ENCODE data around the gene FSTL4. TPM values are rescaled to one million over a fixed set of nuclear protein-coding genes. Genes with fewer than 3 reads are reported as not detected.

Gene FSTL4
- total RNA-seq, 2 donors from 2014 or later, result 4.4 to 5.5 TPM

DNA sequence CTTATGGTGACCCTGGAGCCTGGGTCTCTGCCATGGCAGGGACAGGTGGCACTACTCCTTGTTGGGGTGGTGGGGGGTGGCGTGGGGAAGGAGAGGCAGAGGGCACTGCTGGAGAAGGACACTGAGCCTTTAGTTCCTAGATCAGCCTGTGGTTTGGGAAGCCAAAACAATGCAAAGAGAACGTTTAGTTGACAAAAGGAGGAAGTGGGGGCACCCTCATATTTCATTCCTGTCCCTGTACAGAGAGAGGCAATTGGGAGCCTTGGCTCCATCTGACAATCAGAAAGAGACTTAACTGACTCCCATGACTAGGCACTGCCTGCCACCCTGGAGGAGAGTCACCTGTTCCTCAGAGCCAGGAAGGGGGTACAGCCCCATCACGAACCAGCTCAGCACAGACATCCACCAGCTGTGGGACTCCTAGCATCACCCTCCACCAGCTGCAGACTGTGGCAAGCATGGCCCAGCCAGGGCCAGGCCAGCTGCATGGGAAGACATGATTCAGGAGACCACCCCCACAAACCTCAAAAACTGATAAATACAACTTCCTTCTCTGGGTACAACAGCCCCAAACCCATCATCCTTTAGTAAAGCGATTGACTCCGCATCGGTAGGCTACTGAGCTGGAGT is 303.1 kb downstream of the FSTL4 start:
- no peak overlapping the region for H3K27ac Mint-ChIP-seq
- no peak overlapping the region for H3K4me3 Mint-ChIP-seq
- no peaks in the 10 kb centered on the region for H3K9me3 Mint-ChIP-seq
- no peak for DNase-seq
- no peak overlapping the region for H3K4me3 ChIP-seq (ENCODE audit: low read length)
- no peaks in the 10 kb centered on the region for H3K27me3 ChIP-seq (ENCODE audit: control insufficient read depth, insufficient read depth, low read length, poor library complexity, severe bottlenecking)
- no peaks in the 10 kb centered on the region for H3K36me3 ChIP-seq (ENCODE audit: control insufficient read depth, insufficient read depth, low read length)
- H3K36me3 Mint-ChIP-seq (ENCODE audit: low read depth), result no peaks in the 10 kb centered on the region
- TF ChIP-seq, protein P1, sequence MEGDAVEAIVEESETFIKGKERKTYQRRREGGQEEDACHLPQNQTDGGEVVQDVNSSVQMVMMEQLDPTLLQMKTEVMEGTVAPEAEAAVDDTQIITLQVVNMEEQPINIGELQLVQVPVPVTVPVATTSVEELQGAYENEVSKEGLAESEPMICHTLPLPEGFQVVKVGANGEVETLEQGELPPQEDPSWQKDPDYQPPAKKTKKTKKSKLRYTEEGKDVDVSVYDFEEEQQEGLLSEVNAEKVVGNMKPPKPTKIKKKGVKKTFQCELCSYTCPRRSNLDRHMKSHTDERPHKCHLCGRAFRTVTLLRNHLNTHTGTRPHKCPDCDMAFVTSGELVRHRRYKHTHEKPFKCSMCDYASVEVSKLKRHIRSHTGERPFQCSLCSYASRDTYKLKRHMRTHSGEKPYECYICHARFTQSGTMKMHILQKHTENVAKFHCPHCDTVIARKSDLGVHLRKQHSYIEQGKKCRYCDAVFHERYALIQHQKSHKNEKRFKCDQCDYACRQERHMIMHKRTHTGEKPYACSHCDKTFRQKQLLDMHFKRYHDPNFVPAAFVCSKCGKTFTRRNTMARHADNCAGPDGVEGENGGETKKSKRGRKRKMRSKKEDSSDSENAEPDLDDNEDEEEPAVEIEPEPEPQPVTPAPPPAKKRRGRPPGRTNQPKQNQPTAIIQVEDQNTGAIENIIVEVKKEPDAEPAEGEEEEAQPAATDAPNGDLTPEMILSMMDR (conservative IDR thresholded peaks at IDR 0.05), result no peak
- peaks cover 5% of the 10 kb centered on the region for H3K4me1 Mint-ChIP-seq
- 80 to 90% methylated on average over 4 to 6 of the region's 6 CpGs for WGBS, 2 experiments (ENCODE audit: insufficient coverage in 1 of 2, insufficient read length in 1 of 2)
- no peak overlapping the region for H3K27ac ChIP-seq (ENCODE audit: low read depth, low read length)
- peaks cover 7% of the 10 kb centered on the region for H3K27me3 Mint-ChIP-seq (ENCODE audit: insufficient read depth)
- H3K9ac ChIP-seq (ENCODE audit: extremely low read depth, low read length, poor library complexity, severe bottlenecking), result no peak overlapping the region
- no peaks in the 10 kb centered on the region for H3K4me1 ChIP-seq (ENCODE audit: control insufficient read depth, insufficient read depth, low read length)
- H3K9me3 ChIP-seq (ENCODE audit: control insufficient read depth, low read length), result no peaks in the 10 kb centered on the region

DNA sequence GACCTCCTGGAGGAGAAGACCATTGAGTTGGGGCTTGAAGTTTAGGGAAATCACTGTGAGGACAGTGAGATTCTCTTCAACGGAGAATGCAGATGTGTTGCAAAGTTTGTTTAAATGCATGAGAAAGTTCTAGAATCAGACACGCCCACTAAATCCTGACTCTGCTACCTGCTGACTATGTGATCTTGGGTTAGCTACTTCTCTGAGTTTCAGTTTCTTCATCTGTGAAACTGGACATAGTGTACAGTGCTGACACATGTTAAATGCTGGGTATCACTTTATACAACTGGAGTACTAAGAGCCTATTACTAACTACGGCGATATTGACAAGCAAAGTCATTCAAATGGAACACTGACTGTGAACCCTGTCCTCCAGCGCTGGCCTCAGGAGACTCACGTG is 305.1 kb downstream of the FSTL4 start:
- TF ChIP-seq, protein P1 (conservative IDR thresholded peaks at IDR 0.05), result no peak
- H3K9me3 Mint-ChIP-seq, result no peaks in the 10 kb centered on the region
- H3K4me3 ChIP-seq (ENCODE audit: low read length), result no peak overlapping the region
- H3K36me3 ChIP-seq (ENCODE audit: control insufficient read depth, insufficient read depth, low read length), result no peaks in the 10 kb centered on the region
- H3K4me1 Mint-ChIP-seq, result peaks cover 5% of the 10 kb centered on the region
- H3K27me3 Mint-ChIP-seq (ENCODE audit: insufficient read depth), result peaks cover 2% of the 10 kb centered on the region
- H3K4me3 Mint-ChIP-seq, result no peak overlapping the region
- H3K9ac ChIP-seq (ENCODE audit: extremely low read depth, low read length, poor library complexity, severe bottlenecking), result no peak overlapping the region
- H3K27ac ChIP-seq (ENCODE audit: low read depth, low read length), result no peak overlapping the region
- no peak overlapping the region for H3K27ac Mint-ChIP-seq
- no peaks in the 10 kb centered on the region for H3K27me3 ChIP-seq (ENCODE audit: control insufficient read depth, insufficient read depth, low read length, poor library complexity, severe bottlenecking)
- no peaks in the 10 kb centered on the region for H3K9me3 ChIP-seq (ENCODE audit: control insufficient read depth, low read length)
- H3K36me3 Mint-ChIP-seq (ENCODE audit: low read depth), result no peaks in the 10 kb centered on the region
- no peak for DNase-seq
- H3K4me1 ChIP-seq (ENCODE audit: control insufficient read depth, insufficient read depth, low read length), result no peaks in the 10 kb centered on the region
- WGBS, 2 experiments (ENCODE audit: insufficient coverage in 1 of 2, insufficient read length in 1 of 2), result 92 to 100% methylated on average over 5 to 6 of the region's 6 CpGs

DNA sequence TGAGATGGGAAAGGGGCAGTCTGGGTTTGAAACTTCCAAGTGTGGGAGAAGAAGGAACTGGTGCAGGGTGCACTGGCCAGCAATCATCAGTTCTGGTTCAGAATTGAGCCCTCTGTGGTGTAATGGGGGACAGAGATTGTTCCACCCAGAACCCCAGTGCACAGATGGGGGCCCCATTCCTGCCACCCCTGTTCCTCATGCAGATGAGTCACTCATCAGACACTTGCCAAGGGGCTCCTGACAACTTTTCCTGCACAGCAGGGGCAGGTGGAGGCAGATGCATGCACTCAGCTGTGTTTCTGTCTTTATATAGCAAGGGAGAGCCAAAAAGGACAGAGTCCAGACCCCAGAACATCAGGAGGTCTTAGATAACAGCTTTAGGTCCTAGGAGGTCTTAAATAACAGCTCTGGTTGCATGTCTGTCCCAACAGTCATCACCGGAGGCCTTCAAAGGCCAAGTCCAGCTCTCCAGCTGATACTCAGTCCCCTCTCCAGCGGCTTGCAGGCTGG is 307.6 kb downstream of the FSTL4 start:
- Histone ChIP-seq H3K4me3 (ENCODE audit: low read length) (no peak overlapping the region), H3K9me3 (ENCODE audit: control insufficient read depth, low read length) (no peaks in the 10 kb centered on the region), H3K36me3 (ENCODE audit: control insufficient read depth, insufficient read depth, low read length) (no peaks in the 10 kb centered on the region), H3K4me1 (ENCODE audit: control insufficient read depth, insufficient read depth, low read length) (no peaks in the 10 kb centered on the region), H3K9ac (ENCODE audit: extremely low read depth, low read length, poor library complexity, severe bottlenecking) (no peak overlapping the region), H3K27me3 (ENCODE audit: control insufficient read depth, insufficient read depth, low read length, poor library complexity, severe bottlenecking) (no peaks in the 10 kb centered on the region), H3K27ac (ENCODE audit: low read depth, low read length) (no peak overlapping the region)
- H3K27ac Mint-ChIP-seq, result no peak overlapping the region
- no peaks in the 10 kb centered on the region for H3K36me3 Mint-ChIP-seq (ENCODE audit: low read depth)
- TF ChIP-seq, protein P1 (conservative IDR thresholded peaks at IDR 0.05), result no peak
- no peaks in the 10 kb centered on the region for H3K9me3 Mint-ChIP-seq
- H3K27me3 Mint-ChIP-seq (ENCODE audit: insufficient read depth), result peaks cover 2% of the 10 kb centered on the region
- 75 to 94% methylated on average over 2 of the region's 2 CpGs for WGBS, 2 experiments (ENCODE audit: insufficient coverage in 1 of 2, insufficient read length in 1 of 2)
- no peak overlapping the region for H3K4me3 Mint-ChIP-seq
- DNase-seq, result no peak
- peaks cover 5% of the 10 kb centered on the region for H3K4me1 Mint-ChIP-seq
